HepG2 (cell line): ENCODE data around the gene GABBR2. TPM values are rescaled to one million over a fixed set of nuclear protein-coding genes. Genes with fewer than 3 reads are reported as not detected.

Source experiments
- BRD4 ChIP-seq: sonication (generic); formaldehyde crosslinking; IDR thresholded peaks from 2 replicates; pipeline ENCODE4 v1.4.0; 2020; ENCODE audit warnings: missing genetic modification reagents
- CAMTA2 ChIP-seq: sonication (generic); formaldehyde crosslinking; IDR thresholded peaks from 2 replicates; pipeline ENCODE4 v1.4.0; 2020; ENCODE audit warnings: mild to moderate bottlenecking, missing genetic modification reagents, borderline replicate concordance
- HNRNPK ChIP-seq: fragments of 200-400 bp; formaldehyde crosslinking; IDR thresholded peaks from 2 replicates; pipeline ENCODE4 v1.6.1; 2018; ENCODE audit warnings: low read length, low read depth, moderate library complexity, mild to moderate bottlenecking; ENCODE audit not compliant: poor library complexity, severe bottlenecking
- MAFF ChIP-seq: IDR thresholded peaks from 2 replicates; pipeline ENCODE4 v1.6.1; 2011; ENCODE audit warnings: low read depth, low read length, improper control_type of control experiment
- MXD4 ChIP-seq: IDR thresholded peaks from 2 replicates; pipeline ENCODE4 v1.6.1; 2016; ENCODE audit warnings: mild to moderate bottlenecking, missing biosample characterization, missing genetic modification reagents
- PHF5A ChIP-seq: IDR thresholded peaks from one replicate; pipeline ENCODE4 v1.6.1; 2018; ENCODE audit warnings: low read depth, missing genetic modification reagents; ENCODE audit not compliant: unreplicated experiment
- RFXANK ChIP-seq: IDR thresholded peaks from 2 replicates; pipeline ENCODE4 v1.6.1; 2016
- TBX3 ChIP-seq: fragments of 450-650 bp; IDR thresholded peaks from 2 replicates; pipeline ENCODE4 v1.6.1; 2017; ENCODE audit warnings: antibody characterized with exemption, mild to moderate bottlenecking, inconsistent platforms, borderline replicate concordance
- TCF7L2 ChIP-seq: IDR thresholded peaks from 2 replicates; pipeline ENCODE4 v1.6.1; 2011; ENCODE audit warnings: mild to moderate bottlenecking, low read depth, low read length, moderate library complexity
- ZFP90 ChIP-seq: sonication (generic); formaldehyde crosslinking; IDR thresholded peaks from 2 replicates; pipeline ENCODE4 v1.8.0; 2022; ENCODE audit warnings: missing genetic modification reagents, mild to moderate bottlenecking, inconsistent platforms, borderline replicate concordance
- ZNF30 ChIP-seq: sonication (generic); formaldehyde crosslinking; IDR thresholded peaks from 2 replicates; pipeline ENCODE4 v1.5.0; 2020; ENCODE audit warnings: mild to moderate bottlenecking, missing genetic modification reagents
- ZNF33A ChIP-seq: sonication (generic); formaldehyde crosslinking; IDR thresholded peaks from 2 replicates; pipeline ENCODE4 v1.5.1; 2020; ENCODE audit warnings: missing genetic modification reagents, mild to moderate bottlenecking, moderate library complexity, borderline replicate concordance
- ZNF382 ChIP-seq: sonication (generic); formaldehyde crosslinking; IDR thresholded peaks from 2 replicates; pipeline ENCODE4 v1.5.0; 2020; ENCODE audit warnings: missing genetic modification reagents, mild to moderate bottlenecking, borderline replicate concordance
- ZNF44 ChIP-seq: sonication (generic); formaldehyde crosslinking; IDR thresholded peaks from 2 replicates; pipeline ENCODE4 v1.5.1; 2020; ENCODE audit warnings: mild to moderate bottlenecking, missing genetic modification reagents
- ZNF615 ChIP-seq: sonication (generic); formaldehyde crosslinking; IDR thresholded peaks from 2 replicates; pipeline ENCODE4 v1.5.0; 2020; ENCODE audit warnings: mild to moderate bottlenecking, missing genetic modification reagents, borderline replicate concordance
- ZNF781 ChIP-seq: sonication (generic); formaldehyde crosslinking; IDR thresholded peaks from 2 replicates; pipeline ENCODE4 v1.5.1; 2020; ENCODE audit warnings: borderline replicate concordance, mild to moderate bottlenecking, missing genetic modification reagents; ENCODE audit errors: not compliant biosample characterization
- ZSCAN12 ChIP-seq: sonication (generic); formaldehyde crosslinking; IDR thresholded peaks from 2 replicates; pipeline ENCODE4 v1.9.0; 2021; ENCODE audit warnings: mild to moderate bottlenecking, missing genetic modification reagents
- ZSCAN29 ChIP-seq: sonication (generic); formaldehyde crosslinking; conservative IDR thresholded peaks from 2 replicates; pipeline ENCODE4 v1.4.0; 2020; ENCODE audit warnings: mild to moderate bottlenecking, missing genetic modification reagents
- ZSCAN9 ChIP-seq: IDR thresholded peaks from 2 replicates; pipeline ENCODE4 v1.6.1; 2016; ENCODE audit warnings: borderline replicate concordance
- polyA plus RNA-seq, 8 experiments: library from polyadenylated mRNA; depleted of rRNA in 3 of 8; stranded (reverse) in 7 of 8; unstranded in 1 of 8; fragments of >200 nt; fragmentation: Illumina TruSeq in 4 of 8; extraction: Trizol in 4 of 8; gene quantifications; 2 replicates each; pipeline versions ENCODE4 v1.2.1 to v1.2.3, GENCODE V29; 2011 to 2016; ENCODE audit warnings: low read depth in 4 of 8, missing spikeins in 1 of 8, mixed read lengths in 1 of 8; ENCODE audit not compliant: insufficient read depth in 1 of 8
- total RNA-seq, 5 experiments: library from RNA; depleted of rRNA; stranded (reverse); fragments of >200 nt; fragmentation: Illumina TruSeq; extraction: Trizol; gene quantifications; 2 replicates each; pipeline ENCODE4 v1.2.3, GENCODE V29; 2016; ENCODE audit warnings: low read depth in 1 of 5
- TF ChIP-seq, protein P1 (sequence below): sonication (generic); formaldehyde crosslinking; IDR thresholded peaks from 2 replicates; pipeline ENCODE4 v1.4.0; 2020; ENCODE audit warnings: mild to moderate bottlenecking, missing genetic modification reagents
- TF ChIP-seq, protein P2 (sequence below): sonication (generic); formaldehyde crosslinking; IDR thresholded peaks from 2 replicates; pipeline ENCODE4 v1.5.0; 2020; ENCODE audit warnings: mild to moderate bottlenecking, missing genetic modification reagents, moderate library complexity
- TF ChIP-seq, protein P3 (sequence below): sonication (generic); formaldehyde crosslinking; IDR thresholded peaks from 2 replicates; pipeline ENCODE4 v1.4.0; 2020; ENCODE audit warnings: missing genetic modification reagents
- TF ChIP-seq, protein P4 (sequence below): sonication (generic); formaldehyde crosslinking; IDR thresholded peaks from 2 replicates; pipeline ENCODE4 v1.5.0; 2020; ENCODE audit warnings: missing genetic modification reagents, mild to moderate bottlenecking, borderline replicate concordance

Gene GABBR2
- total and polyA plus RNA-seq, 2 of the 13 experiments (the other 11 are each of a cell fraction or from before 2014, with no cell fraction given), result 0.02 TPM; not detected in 1

DNA sequence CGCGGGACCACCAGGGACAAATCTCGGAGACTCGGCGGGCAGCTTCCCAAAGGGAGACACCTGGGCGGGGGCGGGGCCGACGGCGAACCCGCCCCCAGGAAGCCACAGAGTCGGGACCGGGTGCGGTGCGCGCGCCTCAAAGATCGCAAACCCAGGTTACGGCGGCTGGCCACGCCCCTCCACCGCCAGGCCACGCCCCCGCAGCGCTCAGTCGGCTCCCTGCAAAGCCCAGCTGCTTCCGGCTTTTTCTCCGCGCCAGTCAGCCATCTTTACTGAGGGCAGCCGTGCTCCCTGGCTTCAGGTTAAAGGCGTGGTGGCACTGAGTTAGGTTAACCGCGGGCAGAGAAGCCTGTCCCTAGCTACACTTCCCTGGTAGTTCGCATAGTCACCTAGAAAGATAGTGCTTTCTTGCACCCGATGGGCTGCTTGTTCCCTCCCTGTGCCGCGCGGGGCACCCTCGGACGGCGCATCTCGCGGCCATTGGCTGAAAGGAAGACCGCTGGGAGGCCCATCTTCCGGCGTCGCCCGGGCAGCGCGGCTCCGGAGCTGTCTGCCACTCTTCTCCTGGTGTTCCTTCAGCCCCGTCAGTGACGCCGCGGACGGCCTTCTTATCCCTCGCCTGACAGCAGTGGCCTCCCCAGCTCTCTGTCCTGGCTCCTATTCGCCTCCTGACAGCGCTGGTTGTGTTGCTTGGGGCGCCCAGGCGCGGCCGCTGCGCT lies 453.0 kb downstream of the GABBR2 start, which contains the start of gene TBC1D2 (continued):
- TF ChIP-seq, protein P1, sequence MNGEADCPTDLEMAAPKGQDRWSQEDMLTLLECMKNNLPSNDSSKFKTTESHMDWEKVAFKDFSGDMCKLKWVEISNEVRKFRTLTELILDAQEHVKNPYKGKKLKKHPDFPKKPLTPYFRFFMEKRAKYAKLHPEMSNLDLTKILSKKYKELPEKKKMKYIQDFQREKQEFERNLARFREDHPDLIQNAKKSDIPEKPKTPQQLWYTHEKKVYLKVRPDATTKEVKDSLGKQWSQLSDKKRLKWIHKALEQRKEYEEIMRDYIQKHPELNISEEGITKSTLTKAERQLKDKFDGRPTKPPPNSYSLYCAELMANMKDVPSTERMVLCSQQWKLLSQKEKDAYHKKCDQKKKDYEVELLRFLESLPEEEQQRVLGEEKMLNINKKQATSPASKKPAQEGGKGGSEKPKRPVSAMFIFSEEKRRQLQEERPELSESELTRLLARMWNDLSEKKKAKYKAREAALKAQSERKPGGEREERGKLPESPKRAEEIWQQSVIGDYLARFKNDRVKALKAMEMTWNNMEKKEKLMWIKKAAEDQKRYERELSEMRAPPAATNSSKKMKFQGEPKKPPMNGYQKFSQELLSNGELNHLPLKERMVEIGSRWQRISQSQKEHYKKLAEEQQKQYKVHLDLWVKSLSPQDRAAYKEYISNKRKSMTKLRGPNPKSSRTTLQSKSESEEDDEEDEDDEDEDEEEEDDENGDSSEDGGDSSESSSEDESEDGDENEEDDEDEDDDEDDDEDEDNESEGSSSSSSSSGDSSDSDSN, result peak; percentile 79
- TF ChIP-seq ZSCAN29 (CRISPR knock-in tag), result 0 out of 2 replicates have a peak, but pooled peaks have one; percentile 81
- 0 out of 2 replicates have a peak, but pooled peaks have one; percentile 70 for TF ChIP-seq ZNF615 (CRISPR knock-in tag)
- TF ChIP-seq, protein P2, sequence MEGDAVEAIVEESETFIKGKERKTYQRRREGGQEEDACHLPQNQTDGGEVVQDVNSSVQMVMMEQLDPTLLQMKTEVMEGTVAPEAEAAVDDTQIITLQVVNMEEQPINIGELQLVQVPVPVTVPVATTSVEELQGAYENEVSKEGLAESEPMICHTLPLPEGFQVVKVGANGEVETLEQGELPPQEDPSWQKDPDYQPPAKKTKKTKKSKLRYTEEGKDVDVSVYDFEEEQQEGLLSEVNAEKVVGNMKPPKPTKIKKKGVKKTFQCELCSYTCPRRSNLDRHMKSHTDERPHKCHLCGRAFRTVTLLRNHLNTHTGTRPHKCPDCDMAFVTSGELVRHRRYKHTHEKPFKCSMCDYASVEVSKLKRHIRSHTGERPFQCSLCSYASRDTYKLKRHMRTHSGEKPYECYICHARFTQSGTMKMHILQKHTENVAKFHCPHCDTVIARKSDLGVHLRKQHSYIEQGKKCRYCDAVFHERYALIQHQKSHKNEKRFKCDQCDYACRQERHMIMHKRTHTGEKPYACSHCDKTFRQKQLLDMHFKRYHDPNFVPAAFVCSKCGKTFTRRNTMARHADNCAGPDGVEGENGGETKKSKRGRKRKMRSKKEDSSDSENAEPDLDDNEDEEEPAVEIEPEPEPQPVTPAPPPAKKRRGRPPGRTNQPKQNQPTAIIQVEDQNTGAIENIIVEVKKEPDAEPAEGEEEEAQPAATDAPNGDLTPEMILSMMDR (CRISPR knock-in tag), result peak; percentile 27; the same call in 1 of the 2 replicates
- TF ChIP-seq ZNF33A (CRISPR knock-in tag), result 0 out of 2 replicates have a peak, but pooled peaks have one; percentile 39
- TF ChIP-seq ZNF382, result no peak
- 0 out of 2 replicates have a peak, but pooled peaks have one; percentile 67 for TF ChIP-seq RFXANK (CRISPR knock-in tag)
- TF ChIP-seq ZSCAN12 (CRISPR knock-in tag), result no peak
- peak; percentile 76; the same call in 1 of the 2 replicates for TF ChIP-seq BRD4 (CRISPR knock-in tag)
- peak; percentile 74 for TF ChIP-seq ZSCAN9
- TF ChIP-seq, protein P3, sequence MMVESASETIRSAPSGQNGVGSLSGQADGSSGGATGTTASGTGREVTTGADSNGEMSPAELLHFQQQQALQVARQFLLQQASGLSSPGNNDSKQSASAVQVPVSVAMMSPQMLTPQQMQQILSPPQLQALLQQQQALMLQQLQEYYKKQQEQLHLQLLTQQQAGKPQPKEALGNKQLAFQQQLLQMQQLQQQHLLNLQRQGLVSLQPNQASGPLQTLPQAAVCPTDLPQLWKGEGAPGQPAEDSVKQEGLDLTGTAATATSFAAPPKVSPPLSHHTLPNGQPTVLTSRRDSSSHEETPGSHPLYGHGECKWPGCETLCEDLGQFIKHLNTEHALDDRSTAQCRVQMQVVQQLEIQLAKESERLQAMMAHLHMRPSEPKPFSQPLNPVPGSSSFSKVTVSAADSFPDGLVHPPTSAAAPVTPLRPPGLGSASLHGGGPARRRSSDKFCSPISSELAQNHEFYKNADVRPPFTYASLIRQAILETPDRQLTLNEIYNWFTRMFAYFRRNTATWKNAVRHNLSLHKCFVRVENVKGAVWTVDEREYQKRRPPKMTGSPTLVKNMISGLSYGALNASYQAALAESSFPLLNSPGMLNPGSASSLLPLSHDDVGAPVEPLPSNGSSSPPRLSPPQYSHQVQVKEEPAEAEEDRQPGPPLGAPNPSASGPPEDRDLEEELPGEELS (CRISPR knock-in tag), result peak; percentile 12; the same call in 1 of the 2 replicates
- TF ChIP-seq, protein P4, sequence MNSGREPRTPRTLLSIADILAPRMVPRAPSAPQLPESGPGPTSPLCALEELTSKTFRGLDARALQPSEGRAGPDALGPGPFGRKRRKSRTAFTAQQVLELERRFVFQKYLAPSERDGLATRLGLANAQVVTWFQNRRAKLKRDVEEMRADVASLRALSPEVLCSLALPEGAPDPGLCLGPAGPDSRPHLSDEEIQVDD, result 0 out of 2 replicates have a peak, but pooled peaks have one; percentile 20
- 0 out of 2 replicates have a peak, but pooled peaks have one; percentile 75 for TF ChIP-seq CAMTA2 (CRISPR knock-in tag)
- TF ChIP-seq ZNF44 (CRISPR knock-in tag), result no peak
- peak; percentile 82 for TF ChIP-seq ZNF781 (CRISPR knock-in tag)
- no peak for TF ChIP-seq TCF7L2
- no peak for TF ChIP-seq MAFF
- no peak for TF ChIP-seq HNRNPK
- no peak for TF ChIP-seq ZNF30 (CRISPR knock-in tag)
- 0 out of 2 replicates have a peak, but pooled peaks have one; percentile 9 for TF ChIP-seq TBX3
- peak; percentile 71; the same call in 1 of the 2 replicates for TF ChIP-seq ZFP90 (CRISPR knock-in tag)
- TF ChIP-seq PHF5A (CRISPR knock-in tag), result peak; percentile 66
- TF ChIP-seq MXD4 (CRISPR knock-in tag), result peak; percentile 70; the same call in 1 of the 2 replicates
